GM12873 (cell line): ENCODE results near the gene IL1RAPL1.

ENCODE experiments used
- TF ChIP-seq, protein P1 (sequence below): IDR thresholded peaks from 2 replicates; pipeline ENCODE4 v1.5.1; 2012; ENCODE audit warnings: low read depth, mild to moderate bottlenecking, moderate library complexity, low read length, control low read depth; ENCODE audit not compliant: insufficient read depth; ENCODE audit errors: missing control alignments

The IL1RAPL1 gene

DNA sequence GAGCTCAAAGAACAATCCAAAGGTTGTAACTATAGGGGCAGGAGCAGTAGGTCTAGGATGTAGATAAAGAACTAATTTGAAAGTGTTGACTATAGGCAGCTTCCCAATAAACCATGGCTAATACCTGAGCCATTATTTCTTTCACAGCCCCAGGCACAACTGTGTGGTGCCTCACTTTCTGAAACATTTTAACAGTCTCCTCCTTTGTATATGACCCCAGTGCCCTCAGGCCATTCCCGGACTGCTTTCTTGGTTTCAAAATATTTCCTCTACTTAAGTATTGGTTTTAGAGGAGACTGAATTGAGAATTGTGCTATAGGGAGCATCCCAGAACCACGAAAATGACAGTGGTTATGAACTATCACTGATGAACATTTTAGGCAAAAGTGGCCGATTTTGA is 728.7 kb downstream of the IL1RAPL1 start:
- TF ChIP-seq, protein P1, sequence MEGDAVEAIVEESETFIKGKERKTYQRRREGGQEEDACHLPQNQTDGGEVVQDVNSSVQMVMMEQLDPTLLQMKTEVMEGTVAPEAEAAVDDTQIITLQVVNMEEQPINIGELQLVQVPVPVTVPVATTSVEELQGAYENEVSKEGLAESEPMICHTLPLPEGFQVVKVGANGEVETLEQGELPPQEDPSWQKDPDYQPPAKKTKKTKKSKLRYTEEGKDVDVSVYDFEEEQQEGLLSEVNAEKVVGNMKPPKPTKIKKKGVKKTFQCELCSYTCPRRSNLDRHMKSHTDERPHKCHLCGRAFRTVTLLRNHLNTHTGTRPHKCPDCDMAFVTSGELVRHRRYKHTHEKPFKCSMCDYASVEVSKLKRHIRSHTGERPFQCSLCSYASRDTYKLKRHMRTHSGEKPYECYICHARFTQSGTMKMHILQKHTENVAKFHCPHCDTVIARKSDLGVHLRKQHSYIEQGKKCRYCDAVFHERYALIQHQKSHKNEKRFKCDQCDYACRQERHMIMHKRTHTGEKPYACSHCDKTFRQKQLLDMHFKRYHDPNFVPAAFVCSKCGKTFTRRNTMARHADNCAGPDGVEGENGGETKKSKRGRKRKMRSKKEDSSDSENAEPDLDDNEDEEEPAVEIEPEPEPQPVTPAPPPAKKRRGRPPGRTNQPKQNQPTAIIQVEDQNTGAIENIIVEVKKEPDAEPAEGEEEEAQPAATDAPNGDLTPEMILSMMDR: no peak

DNA sequence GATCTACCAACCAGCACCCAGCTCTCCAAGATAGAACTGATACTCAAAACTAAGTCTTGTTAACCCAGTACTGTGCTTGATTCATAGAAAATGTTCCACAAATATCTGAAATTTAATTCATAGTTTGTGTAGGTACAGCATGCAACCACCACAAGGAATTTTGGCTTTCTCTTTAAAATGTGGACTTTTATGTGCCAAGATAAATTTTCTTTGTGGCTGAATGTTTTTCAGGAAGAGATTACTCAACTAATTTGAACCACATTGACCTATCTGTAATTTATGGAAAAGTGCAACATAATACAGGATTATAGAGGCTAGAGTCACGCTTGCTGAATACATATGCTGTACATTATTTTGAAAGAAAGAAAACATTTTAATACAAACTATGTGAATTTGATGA is 730.8 kb downstream of the IL1RAPL1 start:
- TF ChIP-seq, protein P1: no peak

DNA sequence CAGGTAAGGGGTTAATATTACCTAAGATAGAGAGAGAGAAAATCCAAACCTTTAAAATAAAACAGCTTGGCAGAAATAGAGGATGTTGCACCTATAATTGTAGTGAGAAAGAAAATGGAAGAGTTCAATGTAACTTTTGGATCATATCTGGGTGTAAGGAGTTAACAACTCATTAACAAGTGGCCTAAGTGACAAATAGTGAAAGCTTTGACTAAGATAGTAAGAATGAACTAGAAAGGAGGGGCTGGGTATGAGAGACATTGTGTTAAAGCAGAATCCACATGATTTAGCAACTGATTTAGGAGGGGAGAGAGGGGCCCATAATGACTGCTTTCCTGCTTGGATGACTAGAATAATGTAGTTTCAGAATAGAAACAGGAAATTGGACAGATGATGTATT is 761.0 kb downstream of the IL1RAPL1 start:
- TF ChIP-seq, protein P1: no peak

DNA sequence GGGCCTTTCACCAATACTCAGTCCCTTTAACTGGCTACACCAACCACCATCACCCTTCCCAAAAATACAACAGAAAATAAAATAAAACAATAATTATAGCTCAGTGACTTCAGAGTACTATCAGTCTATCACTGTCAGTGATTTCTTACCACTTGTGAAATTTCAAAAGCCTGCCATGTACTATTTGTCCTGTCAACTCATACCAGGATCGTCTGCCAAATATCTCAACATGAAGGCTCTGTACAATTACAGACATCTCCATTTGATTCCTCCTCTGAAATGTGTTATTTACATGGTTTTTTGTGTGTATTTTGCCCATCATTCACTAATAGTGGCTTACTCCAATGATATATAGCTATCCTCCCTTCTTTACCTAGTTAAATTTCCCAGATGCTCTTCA is 772.0 kb downstream of the IL1RAPL1 start:
- TF ChIP-seq, protein P1: no peak

DNA sequence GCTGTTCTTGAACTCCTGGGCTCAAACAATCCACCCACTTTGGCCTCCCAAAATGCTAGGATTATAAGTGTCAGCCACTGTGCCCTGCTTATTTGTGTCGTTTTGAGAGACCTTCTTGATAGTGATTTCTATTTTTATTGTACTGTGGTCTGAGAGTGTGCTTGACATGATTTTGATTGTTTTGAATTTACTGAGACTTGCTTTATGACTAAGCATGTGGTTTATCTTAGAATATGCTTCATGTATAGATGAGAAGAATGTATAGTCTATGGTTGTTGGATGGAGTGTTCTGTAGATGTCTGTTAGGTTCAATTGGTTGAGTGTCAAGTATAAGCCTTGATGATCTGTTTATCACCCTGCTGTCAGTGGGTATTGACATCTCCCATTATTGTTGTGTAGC is 789.3 kb downstream of the IL1RAPL1 start:
- TF ChIP-seq, protein P1: no peak

DNA sequence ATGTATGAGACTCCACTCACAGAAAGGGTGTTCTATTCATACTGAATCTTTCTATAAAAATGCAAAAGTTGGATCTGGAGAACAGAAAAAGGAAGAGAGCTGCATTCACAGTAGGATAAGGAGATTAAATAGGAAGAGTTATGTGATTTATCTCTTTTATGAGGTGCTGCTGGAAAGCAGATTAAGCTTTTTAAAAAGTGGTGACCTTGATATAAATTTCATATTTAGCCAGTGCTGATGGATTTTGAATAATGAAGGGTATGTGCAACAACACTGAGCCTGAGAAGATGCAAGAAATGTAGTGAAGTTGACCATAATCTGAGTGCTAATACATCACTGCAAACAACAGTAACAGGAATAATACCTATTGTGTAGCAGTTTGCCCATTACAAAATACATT is 795.6 kb downstream of the IL1RAPL1 start:
- TF ChIP-seq, protein P1: no peak

DNA sequence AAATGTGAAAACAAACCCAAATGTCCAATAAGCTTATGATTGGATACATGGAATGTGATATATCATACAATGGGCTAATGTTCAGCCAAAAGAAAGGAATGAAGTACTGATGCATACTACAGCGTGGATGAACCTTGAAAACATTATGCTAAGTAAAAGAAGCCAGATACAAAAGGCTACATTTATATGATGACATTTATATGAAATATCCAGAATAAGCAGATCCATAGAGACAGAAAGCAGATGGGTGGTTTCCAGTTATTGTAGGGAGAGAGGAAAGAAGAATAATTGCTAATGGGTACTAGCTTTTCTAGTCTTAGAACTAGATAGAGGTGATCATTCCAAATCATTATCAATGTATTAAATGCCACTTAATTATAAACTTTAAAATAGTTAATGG is 801.3 kb downstream of the IL1RAPL1 start:
- TF ChIP-seq, protein P1: no peak
